ENCODE data around the gene CAPNS1.

The CAPNS1 gene

GRCh38 chr19:36113894-36114720 lies 25.8 kb upstream of the CAPNS1 start:
- H3K27ac ChIP-seq (ENCODE audit: insufficient read depth in 1 of 2, low read depth in 1 of 2, low read length in 2 of 2, poor library complexity in 1 of 2, severe bottlenecking in 2 of 2), result peak overlapping the region; percentile 76 to 89
- H3K9me3 ChIP-seq (ENCODE audit: control extremely low read depth in 1 of 5, control insufficient read depth in 4 of 5, insufficient read depth in 2 of 5, low read depth in 1 of 5, low read length in 4 of 5), result no peaks in the 10 kb centered on the region
- peak overlapping the region; percentile 50 to 98 (median 90) for H3K4me3 ChIP-seq (ENCODE audit: control insufficient read depth in 1 of 7, extremely low read depth in 1 of 7, insufficient read depth in 4 of 7, low read depth in 2 of 7, low read length in 6 of 7)
- peaks cover 6 to 40% (median 24%) of the 10 kb centered on the region in 4 experiments for H3K36me3 ChIP-seq (ENCODE audit: control insufficient read depth in 4 of 4, insufficient read depth in 4 of 4, low read length in 3 of 4)
- ChIA-PET CTCF (interaction anchor here (1.2 to 5.1 kb wide), 2 partner anchors 13 to 60 kb away, joined by 3 to 25 read pairs; no protein-coding TSS in a partner anchor), POLR2A (interaction anchor here (1.2 kb wide), 1 partner anchor 25 kb away, joined by 4 read pairs; the partner anchor contains the start of gene CAPNS1)
- WGBS (ENCODE audit: insufficient coverage), result 18% methylated on average over 45 of the region's 48 CpGs
- DNase-seq, result peak; percentile 19 to 44 (median 30)
- H3K27me3 ChIP-seq (replicated peaks in 2 of 5; ENCODE audit: control insufficient read depth in 4 of 5, insufficient read depth in 5 of 5, low read length in 4 of 5), result no peaks in the 10 kb centered on the region
- peaks cover 0 to 25% (median 22%) of the 10 kb centered on the region in 4 experiments for H3K4me1 ChIP-seq (ENCODE audit: control extremely low read depth in 1 of 4, control insufficient read depth in 4 of 4, insufficient read depth in 4 of 4, low read length in 3 of 4)

GRCh38 chr19:36114721-36115452 lies 25.0 kb upstream of the CAPNS1 start, which contains the start of gene POLR2I:
TSS of gene POLR2I (minus strand) at chr19:36114875. CDS start at chr19:36114856, 19 bp downstream.
- H3K36me3 ChIP-seq (ENCODE audit: control insufficient read depth in 4 of 4, insufficient read depth in 4 of 4, low read length in 3 of 4), result peaks cover 6 to 44% (median 28%) of the 10 kb centered on the region in 4 experiments
- DNase-seq, result peak; percentile 100
- H3K4me1 ChIP-seq (ENCODE audit: control extremely low read depth in 1 of 4, control insufficient read depth in 4 of 4, insufficient read depth in 4 of 4, low read length in 3 of 4), result peaks cover 0 to 25% (median 22%) of the 10 kb centered on the region in 4 experiments
- H3K4me3 ChIP-seq (ENCODE audit: control insufficient read depth in 1 of 7, extremely low read depth in 1 of 7, insufficient read depth in 4 of 7, low read depth in 2 of 7, low read length in 6 of 7), result peak within 1 kb of the TSS; percentile 50 to 98 (median 90)
- ChIA-PET POLR2A (interaction anchor here (1.2 kb wide), 1 partner anchor 25 kb away, joined by 4 read pairs; the partner anchor contains the start of gene CAPNS1), CTCF (interaction anchor here (1.2 to 5.1 kb wide), 2 partner anchors 12 to 59 kb away, joined by 3 to 25 read pairs; no protein-coding TSS in a partner anchor)
- H3K27me3 ChIP-seq (replicated peaks in 2 of 5; ENCODE audit: control insufficient read depth in 4 of 5, insufficient read depth in 5 of 5, low read length in 4 of 5), result no peaks in the 10 kb centered on the region
- no peaks in the 10 kb centered on the region for H3K9me3 ChIP-seq (ENCODE audit: control extremely low read depth in 1 of 5, control insufficient read depth in 4 of 5, insufficient read depth in 2 of 5, low read depth in 1 of 5, low read length in 4 of 5)
- peak within 1 kb of the TSS; percentile 76 to 89 for H3K27ac ChIP-seq (ENCODE audit: insufficient read depth in 1 of 2, low read depth in 1 of 2, low read length in 2 of 2, poor library complexity in 1 of 2, severe bottlenecking in 2 of 2)
- WGBS (ENCODE audit: insufficient coverage), result under 1% methylated on average over 44 of the region's 60 CpGs

- CTCF ChIA-PET, result interaction anchor here (1.2 to 5.1 kb wide), 3 partner anchors 9 to 59 kb away, joined by 3 to 25 read pairs (median 5); no protein-coding TSS in a partner anchor
- no peak for DNase-seq
- Histone ChIP-seq H3K36me3 (ENCODE audit: control insufficient read depth in 4 of 4, insufficient read depth in 4 of 4, low read length in 3 of 4) (peaks cover 9 to 51% (median 31%) of the 10 kb centered on the region in 4 experiments), H3K27me3 (replicated peaks in 2 of 5; ENCODE audit: control insufficient read depth in 4 of 5, insufficient read depth in 5 of 5, low read length in 4 of 5) (no peaks in the 10 kb centered on the region), H3K27ac (ENCODE audit: insufficient read depth in 1 of 2, low read depth in 1 of 2, low read length in 2 of 2, poor library complexity in 1 of 2, severe bottlenecking in 2 of 2) (peak within 1 kb of the TSS; percentile 76 to 89), H3K9me3 (ENCODE audit: control extremely low read depth in 1 of 5, control insufficient read depth in 4 of 5, insufficient read depth in 2 of 5, low read depth in 1 of 5, low read length in 4 of 5) (no peaks in the 10 kb centered on the region), H3K4me3 (ENCODE audit: control insufficient read depth in 1 of 7, extremely low read depth in 1 of 7, insufficient read depth in 4 of 7, low read depth in 2 of 7, low read length in 6 of 7) (peak within 1 kb of the TSS; percentile 50 to 98 (median 90)), H3K4me1 (ENCODE audit: control extremely low read depth in 1 of 4, control insufficient read depth in 4 of 4, insufficient read depth in 4 of 4, low read length in 3 of 4) (peaks cover 0 to 25% (median 22%) of the 10 kb centered on the region in 4 experiments)
- POLR2A ChIA-PET, result no interaction called here
- WGBS (ENCODE audit: insufficient coverage), result 9% methylated on average over 41 of the region's 59 CpGs
These were observed 24.2 kb upstream of the CAPNS1 start, which contains the start of gene TBCB for GRCh38 chr19:36115453-36116343. TSS of gene TBCB (plus strand) at chr19:36115468. CDS start at chr19:36115561, 93 bp downstream.

GRCh38 chr19:36116344-36116637 lies 23.6 kb upstream of the CAPNS1 start:
- Histone ChIP-seq H3K36me3 (ENCODE audit: control insufficient read depth in 4 of 4, insufficient read depth in 4 of 4, low read length in 3 of 4) (peaks cover 9 to 49% (median 30%) of the 10 kb centered on the region in 4 experiments), H3K4me1 (ENCODE audit: control extremely low read depth in 1 of 4, control insufficient read depth in 4 of 4, insufficient read depth in 4 of 4, low read length in 3 of 4) (peaks cover 0 to 25% (median 22%) of the 10 kb centered on the region in 4 experiments)

GRCh38 chr19:36120092-36120983 lies 19.5 kb upstream of the CAPNS1 start:
- H3K36me3 ChIP-seq (ENCODE audit: control insufficient read depth in 4 of 4, insufficient read depth in 4 of 4, low read length in 3 of 4), result peaks cover 12 to 64% (median 38%) of the 10 kb centered on the region in 4 experiments
- no peaks in the 10 kb centered on the region for H3K27me3 ChIP-seq (replicated peaks in 2 of 5; ENCODE audit: control insufficient read depth in 4 of 5, insufficient read depth in 5 of 5, low read length in 4 of 5)
- ChIA-PET CTCF (interaction anchor here (1.0 to 1.1 kb wide), 2 partner anchors 59 to 76 kb away, joined by 3 read pairs; no protein-coding TSS in a partner anchor), POLR2A (no interaction called here)
- DNase-seq, result no peak
- H3K4me1 ChIP-seq (ENCODE audit: control extremely low read depth in 1 of 4, control insufficient read depth in 4 of 4, insufficient read depth in 4 of 4, low read length in 3 of 4), result peaks cover 0 to 11% (median 8%) of the 10 kb centered on the region in 4 experiments
- no peaks in the 10 kb centered on the region for H3K9me3 ChIP-seq (ENCODE audit: control extremely low read depth in 1 of 5, control insufficient read depth in 4 of 5, insufficient read depth in 2 of 5, low read depth in 1 of 5, low read length in 4 of 5)
- no peak overlapping the region for H3K4me3 ChIP-seq (ENCODE audit: control insufficient read depth in 1 of 7, extremely low read depth in 1 of 7, insufficient read depth in 4 of 7, low read depth in 2 of 7, low read length in 6 of 7)
- H3K27ac ChIP-seq (ENCODE audit: insufficient read depth in 1 of 2, low read depth in 1 of 2, low read length in 2 of 2, poor library complexity in 1 of 2, severe bottlenecking in 2 of 2), result no peak overlapping the region
- 94% methylated on average over 20 of the region's 26 CpGs for WGBS (ENCODE audit: insufficient coverage)

More at GRCh38 chr19:36116344-36116637, 23.6 kb upstream of the CAPNS1 start:
- CTCF ChIA-PET, result interaction anchor here (1.4 to 5.1 kb wide), 2 partner anchors 8 to 11 kb away, joined by 5 to 25 read pairs; no protein-coding TSS in a partner anchor
- no peak for DNase-seq
- Histone ChIP-seq H3K4me3 (ENCODE audit: control insufficient read depth in 1 of 7, extremely low read depth in 1 of 7, insufficient read depth in 4 of 7, low read depth in 2 of 7, low read length in 6 of 7) (peak overlapping the region in 6 of 7 experiments; percentile 75 to 98 (median 87)), H3K9me3 (ENCODE audit: control extremely low read depth in 1 of 5, control insufficient read depth in 4 of 5, insufficient read depth in 2 of 5, low read depth in 1 of 5, low read length in 4 of 5) (no peaks in the 10 kb centered on the region), H3K27ac (ENCODE audit: insufficient read depth in 1 of 2, low read depth in 1 of 2, low read length in 2 of 2, poor library complexity in 1 of 2, severe bottlenecking in 2 of 2) (peak overlapping the region in 1 of 2 experiments; percentile 54), H3K27me3 (replicated peaks in 2 of 5; ENCODE audit: control insufficient read depth in 4 of 5, insufficient read depth in 5 of 5, low read length in 4 of 5) (no peaks in the 10 kb centered on the region)
- POLR2A ChIA-PET, result no interaction called here
- WGBS (ENCODE audit: insufficient coverage), result 100% methylated on average over 1 of the region's 1 CpG
